NCI-H1436 (cell line): ENCODE data around the gene FAM240B.

Source experiments
- DNase-seq: peaks from one replicate; lab custom pipeline; 2025; lab: John Stamatoyannopoulos, UW

Gene FAM240B

GRCh38 chr9:38720083-38720745 lies at the start of gene FAM240B:
FAM240B (minus strand) TSS chr9:38720133; CDS start chr9:38703999, 16,134 bp downstream.
- no peak for DNase-seq

DNA sequence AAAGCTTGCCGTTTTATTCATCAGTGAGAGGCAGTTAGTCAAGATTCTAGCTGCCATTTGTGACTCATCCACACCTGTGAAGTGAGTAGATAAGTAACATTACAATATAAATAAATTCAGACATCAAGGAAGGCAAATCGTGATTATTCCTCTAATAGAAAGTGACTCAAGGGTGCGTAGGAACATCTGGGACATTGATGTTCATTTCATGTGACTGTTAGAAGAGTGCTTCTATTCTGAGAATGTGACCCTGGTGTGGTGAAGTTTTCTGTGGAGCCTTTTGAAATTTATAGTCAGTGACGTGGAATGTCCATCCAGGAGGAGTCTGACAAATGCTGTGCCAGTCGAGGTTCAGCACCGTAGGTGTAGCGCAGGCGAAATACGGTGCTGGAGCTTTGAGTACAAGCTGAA lies 48.4 kb upstream of the FAM240B start:
- no peak for DNase-seq

- DNase-seq, result no peak
Measured at GRCh38 chr9:38765101-38765500, 45.2 kb upstream of the FAM240B start.

DNA sequence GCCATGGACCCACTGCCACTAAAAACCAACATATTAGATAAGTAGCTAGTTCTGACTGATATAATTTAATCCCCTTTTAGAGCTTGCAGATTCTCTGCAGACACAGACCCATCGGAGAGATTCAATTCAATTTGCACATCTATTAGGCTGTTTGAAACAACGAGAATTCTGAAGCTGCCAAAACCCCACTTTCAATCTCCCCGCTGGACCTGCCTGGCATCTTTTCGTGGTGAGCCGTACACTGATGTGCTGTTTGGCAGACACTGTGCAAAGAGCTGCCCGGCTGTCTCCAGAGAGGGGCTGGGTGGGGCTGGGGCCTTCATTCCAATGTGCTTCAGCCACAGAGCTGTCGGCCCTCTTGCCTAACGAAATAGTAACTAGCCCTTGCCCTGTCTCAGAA lies 42.1 kb upstream of the FAM240B start:
- DNase-seq, result no peak

GRCh38 chr9:38761339-38761738 lies 41.4 kb upstream of the FAM240B start:
- no peak for DNase-seq

- no peak for DNase-seq
Measured at GRCh38 chr9:38756702-38757101, 36.8 kb upstream of the FAM240B start.

DNA sequence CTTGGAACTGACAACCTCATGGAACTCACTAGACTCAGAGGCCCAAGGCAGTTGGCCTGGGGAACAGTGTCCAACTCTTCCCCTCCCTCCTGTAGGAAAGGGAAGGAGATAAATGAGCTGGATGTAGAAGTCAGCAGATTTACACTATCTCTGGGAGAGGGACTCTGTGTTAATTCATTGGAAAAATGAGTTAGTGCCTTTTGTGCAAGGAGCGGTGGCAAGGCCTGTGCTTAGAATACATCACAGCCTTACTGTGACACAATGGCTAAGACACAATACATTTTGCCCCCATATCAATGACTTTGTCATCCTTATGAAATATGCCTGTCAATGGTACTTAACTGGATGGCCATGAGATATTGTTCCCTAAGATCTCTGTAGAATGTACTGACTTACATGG lies 28.0 kb upstream of the FAM240B start:
- no peak for DNase-seq

DNA sequence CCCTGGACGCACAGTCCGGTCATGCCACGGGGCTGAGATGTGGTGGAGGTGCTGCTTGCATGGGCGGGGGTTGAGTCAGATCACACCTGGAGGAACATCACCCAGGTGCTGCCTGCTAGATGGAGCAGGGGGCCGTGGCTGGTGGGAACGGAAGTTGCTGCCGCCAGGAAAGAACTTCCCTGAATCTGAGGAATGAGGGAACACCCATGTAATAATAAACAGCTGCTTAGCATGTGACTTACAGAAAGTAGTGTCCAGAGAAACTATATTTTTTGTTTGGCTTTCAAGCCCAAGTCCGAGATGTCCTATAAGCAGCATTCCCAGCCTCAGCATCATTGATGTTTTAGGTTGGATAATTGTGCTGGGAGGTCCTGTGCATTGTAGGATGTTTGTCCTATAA lies 27.1 kb upstream of the FAM240B start:
- DNase-seq, result no peak

GRCh38 chr9:38746303-38746702 lies 26.4 kb upstream of the FAM240B start:
- DNase-seq, result no peak

DNA sequence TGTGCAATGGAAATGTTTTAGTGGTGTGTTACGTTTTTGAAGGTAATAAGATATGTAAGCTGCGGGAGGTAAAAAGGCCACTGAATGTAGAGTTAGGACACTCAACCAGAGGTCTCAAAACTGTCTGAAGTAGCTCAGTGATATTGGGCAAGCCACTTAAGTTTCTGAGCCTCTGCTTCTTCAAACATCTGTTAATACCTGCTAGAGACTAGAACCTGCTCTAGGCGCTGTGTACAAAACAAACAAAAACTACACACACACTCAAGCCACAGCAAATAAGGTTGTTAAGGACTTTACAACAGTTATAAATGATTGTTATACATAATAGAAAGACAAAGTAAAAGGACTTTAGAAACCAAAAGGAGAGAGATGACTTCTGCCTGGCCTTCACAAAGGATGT lies 24.6 kb upstream of the FAM240B start:
- no peak for DNase-seq

DNA sequence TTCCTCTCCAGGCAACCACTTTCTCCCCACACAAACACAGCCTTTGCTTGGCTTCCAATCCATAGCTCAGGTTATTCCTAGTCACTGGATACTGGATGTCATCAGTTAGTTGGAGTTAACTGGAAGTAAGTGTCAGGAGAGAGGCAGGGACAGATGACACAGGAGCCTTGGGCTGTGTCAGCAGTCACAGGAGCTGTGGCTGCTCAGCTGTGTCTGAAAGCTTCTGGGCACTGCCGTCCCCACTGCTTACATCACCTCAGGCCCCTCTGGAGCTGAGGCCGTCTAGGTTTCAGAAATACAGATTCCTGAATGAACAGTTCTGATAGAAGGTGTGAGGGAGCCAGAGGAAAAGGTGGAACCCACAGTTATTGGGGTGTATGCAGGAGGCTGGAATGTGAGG lies 17.3 kb upstream of the FAM240B start:
- DNase-seq, result no peak

- no peak for DNase-seq
Measured at GRCh38 chr9:38734831-38735230, 14.9 kb upstream of the FAM240B start.

DNA sequence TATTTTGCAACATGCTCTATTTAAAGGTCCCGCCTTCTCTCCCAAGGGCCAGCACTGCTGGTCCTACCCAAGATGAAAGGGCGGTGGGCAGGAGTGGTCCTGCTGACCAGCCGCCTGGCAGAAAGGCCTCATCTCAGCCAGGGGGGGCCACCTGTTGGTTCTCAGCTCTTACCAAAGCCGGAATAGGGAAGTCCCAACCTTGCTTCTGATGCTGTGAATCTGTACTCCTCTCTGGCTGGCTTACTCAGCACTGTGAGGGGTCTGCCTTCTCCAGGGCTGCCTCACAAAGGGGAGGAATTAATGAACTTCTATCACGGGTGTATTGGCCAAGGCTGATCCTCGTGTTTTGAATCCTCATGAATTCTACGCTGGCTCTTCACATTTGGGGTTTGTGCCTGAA lies 13.6 kb upstream of the FAM240B start:
- DNase-seq, result no peak

GRCh38 chr9:38732885-38733284 lies 13.0 kb upstream of the FAM240B start:
- DNase-seq, result no peak

DNA sequence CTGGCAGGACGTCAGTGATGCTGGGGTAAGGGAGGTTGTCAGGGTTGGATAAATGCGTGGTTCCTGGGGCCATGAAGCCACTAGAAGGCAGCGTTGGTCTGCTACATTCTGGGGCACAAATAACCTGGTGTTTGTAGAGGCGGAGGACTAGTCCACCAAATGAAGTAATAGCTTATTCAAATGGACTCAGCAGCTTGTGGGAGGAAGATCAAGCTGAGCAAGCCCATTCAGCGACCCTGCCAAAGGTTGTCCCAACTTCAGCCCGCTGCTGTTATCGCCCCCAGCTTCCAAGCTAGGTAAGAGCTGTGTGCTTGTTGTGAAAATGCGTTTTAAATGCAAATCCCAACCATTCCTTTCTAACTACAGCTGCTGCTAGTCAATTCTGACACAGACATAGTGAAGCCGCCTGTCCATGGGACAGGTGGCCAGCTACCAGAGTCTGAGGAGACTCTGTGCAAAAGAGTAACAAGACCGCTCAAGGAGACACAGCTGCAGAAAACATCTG lies 7.6 kb upstream of the FAM240B start:
- DNase-seq, result no peak

DNA sequence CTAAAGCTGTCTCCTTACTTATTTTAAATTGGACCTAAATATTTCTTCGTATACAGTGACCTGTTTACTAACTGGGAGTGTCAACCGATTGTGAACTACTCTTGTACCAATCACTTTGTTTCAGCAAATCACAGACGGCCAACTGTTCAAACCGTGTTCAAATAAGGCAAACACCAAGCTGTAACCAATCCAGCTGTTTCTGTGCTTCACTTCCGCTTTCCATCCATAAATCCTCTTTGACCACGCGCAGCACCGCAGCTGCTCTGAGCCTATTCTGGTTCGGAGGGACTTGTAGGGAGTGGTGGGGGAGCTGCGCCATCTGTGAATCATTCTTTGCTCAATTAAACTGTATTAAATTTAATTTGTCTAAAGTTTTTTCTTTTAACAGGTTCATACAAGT lies 4.8 kb upstream of the FAM240B start:
- no peak for DNase-seq

DNA sequence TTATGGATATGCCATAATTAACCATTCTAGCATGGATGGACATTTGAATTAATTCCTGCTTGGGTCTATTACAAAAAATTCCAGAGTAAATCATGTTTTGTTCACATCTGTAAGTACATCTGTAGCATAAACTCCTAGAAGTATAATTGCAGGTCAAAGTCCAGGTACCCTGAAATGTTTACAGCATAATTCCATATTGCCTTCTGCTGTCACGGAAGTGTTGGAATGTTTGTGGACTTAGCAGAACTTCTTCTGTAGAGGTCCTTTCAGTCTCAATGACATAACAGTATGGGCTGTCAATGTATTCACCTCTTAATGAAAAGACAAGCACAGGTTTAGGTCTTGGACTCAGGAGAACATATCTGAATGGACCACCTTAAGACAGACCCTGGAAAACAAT lies 1.8 kb downstream of the FAM240B start:
- DNase-seq, result no peak

DNA sequence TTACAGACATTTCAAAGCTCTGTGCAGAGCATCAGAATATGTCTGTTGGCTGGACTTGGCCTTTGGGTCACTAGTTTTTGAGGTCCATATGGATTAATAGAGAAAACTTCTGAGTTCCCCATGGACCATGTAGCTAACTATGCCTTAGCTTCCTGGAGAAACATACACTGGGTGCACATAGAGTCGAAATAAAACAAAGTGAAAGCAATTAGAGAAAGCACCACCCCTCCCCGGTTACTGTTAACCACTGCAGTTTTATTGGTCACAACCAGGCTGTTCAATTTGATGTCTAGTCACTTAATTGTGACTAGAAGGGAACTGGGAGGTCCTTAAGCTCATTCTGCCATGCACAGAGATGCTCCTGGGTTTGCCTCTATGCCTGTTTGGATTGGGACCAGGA lies 4.2 kb downstream of the FAM240B start:
- no peak for DNase-seq

DNA sequence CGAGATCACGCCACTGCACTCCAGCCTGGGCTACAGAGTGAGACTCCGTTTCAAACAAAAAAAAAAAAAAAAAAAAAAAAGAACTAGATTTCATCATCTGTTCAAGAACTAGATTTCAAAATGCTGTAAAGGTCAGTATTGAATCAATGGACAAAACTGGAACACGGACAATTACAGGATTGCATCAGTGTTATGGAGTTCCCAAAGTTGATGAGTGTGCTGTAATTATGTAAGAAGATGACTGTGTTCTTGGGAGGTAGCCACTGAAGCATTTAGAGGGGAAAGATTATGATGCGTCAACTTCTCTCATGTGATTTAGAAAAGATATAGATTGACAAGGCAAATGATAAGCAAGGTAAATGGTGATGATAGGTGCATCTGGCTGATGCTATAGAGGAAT lies 6.5 kb downstream of the FAM240B start:
- no peak for DNase-seq

GRCh38 chr9:38708759-38709158 lies 11.2 kb downstream of the FAM240B start:
- no peak for DNase-seq

DNA sequence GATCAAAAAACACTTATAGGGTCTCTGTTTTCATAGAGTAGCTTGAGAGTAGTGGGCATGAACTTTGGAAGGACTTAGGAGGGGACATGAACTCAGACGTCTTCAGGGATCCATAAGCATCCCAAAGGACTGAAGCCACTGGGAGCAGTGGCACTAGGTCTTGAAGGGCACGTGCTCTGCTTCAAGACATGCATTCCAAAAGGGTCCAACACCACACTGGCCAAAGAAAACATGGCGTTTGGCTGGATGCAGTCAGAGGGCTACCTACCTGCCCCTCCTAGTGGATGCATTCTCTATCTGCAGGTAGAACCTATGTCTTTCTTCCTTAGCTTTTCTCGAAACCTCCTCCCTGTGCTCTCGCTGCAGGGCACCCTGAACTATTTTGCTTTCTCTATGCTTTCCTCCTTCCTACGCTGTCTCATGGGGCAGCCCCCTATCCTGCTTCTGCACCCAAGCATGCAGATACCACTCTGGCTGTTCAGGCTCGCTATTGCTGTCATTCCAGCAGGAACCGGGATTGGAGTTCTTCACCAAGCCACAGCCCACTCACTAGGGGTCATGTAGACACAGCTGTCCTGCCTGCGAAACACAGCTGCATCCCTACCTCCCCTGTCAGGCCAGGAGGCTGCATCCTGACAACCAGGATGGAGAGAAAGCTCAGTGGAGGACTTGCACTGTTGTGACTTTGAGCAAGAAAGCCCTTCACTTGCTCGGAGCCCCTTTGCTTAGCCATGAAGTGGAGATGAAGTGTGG lies 11.9 kb downstream of the FAM240B start:
- no peak for DNase-seq

DNA sequence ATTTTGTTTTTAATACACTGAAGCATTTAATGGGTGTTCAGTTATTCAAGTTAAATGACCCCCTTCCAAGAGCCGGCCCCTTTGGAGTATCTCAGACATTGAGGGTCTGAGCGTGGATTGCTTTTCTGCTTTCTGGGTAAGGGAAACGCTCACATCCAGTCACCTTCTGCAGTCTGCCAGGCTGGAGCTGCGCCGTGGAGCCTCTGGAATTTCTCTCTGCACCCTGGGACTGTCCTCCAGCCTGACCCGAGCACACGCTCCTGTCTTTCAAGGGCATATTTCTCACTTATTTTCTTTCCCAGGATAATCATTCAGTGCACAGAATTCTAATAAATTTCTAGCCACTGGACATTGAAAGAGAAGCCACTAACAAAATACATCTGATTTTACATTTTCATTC lies 13.4 kb downstream of the FAM240B start:
- DNase-seq, result no peak

GRCh38 chr9:38705917-38706316 lies 14.0 kb downstream of the FAM240B start:
- no peak for DNase-seq

DNA sequence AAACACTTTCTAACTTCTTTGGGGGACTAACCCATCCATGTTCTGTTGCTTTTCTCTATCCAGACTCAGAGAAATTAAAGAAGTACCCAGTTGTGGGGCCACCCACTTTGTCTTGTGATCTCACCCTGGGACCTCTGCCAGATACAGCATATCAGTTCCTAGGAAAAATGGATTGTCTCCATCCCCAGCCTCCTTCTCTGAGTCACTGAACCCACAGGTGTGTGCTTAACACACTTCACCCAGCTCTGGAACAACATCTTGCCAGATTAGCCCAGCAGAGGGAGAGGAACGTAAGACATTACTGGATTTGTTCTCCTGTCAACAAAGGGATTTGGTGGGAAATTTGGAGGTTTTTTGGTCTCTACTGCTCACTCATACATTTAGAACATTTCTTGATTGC lies 19.2 kb downstream of the FAM240B start:
- no peak for DNase-seq
